ENCODE results near the gene SRGAP1.

The SRGAP1 gene

GRCh38 chr12:63911341-63911740, 66.8 kb downstream of the SRGAP1 start:
- DNase-seq: no peak

DNA sequence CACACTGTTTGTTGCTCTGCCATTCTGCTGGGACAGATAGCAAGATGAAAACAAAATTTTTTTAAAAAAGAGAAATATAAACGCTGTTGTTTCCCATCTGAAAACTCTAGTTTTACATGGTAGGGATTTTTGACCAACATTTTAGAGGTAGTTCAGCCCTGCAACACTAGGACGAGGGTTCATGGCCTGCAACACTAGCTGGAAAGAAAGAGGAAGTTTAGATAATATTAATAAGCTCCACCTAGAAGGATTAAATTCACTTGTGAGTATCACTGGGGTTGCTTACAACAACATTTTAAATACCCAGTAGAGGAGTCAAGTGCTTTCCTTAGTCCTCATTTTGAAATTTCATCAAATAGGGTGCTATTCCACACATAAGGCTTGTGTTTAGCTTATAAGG, 68.2 kb downstream of the SRGAP1 start:
- no peak for DNase-seq

GRCh38 chr12:63913929-63914328, 69.4 kb downstream of the SRGAP1 start:
- no peak for DNase-seq

DNA sequence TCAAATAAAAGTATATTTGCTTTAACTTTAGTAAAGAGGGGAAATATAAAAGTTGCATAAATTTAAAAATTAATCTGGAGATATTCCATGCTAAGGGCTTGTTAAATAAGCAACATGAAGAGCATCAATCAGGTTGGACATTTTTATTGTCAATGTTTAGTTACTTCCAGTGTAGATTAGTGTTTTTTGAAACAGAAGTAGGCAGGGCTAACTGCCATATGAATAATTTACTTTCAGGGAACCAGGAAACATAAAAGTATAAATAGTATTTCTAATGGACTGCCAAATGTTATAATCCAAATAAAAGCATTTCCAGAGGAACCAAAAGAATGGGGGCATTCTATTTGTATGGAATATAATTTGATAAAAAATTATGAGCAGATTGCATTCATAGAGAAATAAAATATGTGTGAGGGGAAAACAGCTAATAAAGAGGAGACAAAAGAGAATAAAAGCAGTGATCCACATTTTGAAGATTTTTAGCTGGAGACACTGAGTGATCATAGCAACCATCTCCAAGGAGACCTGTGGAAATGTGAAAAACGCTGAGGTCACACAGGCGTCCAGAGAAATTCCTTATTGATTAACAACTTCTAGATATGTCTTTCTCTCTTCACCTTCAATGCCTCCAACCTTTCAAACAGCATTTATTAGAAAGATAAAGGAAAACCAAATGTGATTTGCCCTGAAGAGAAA, 70.8 kb downstream of the SRGAP1 start:
- no peak for DNase-seq

- no peak for DNase-seq
Observed at GRCh38 chr12:63916561-63917476, 72.3 kb downstream of the SRGAP1 start.

GRCh38 chr12:63917477-63917862, 73.0 kb downstream of the SRGAP1 start:
- DNase-seq: no peak

- no peak for DNase-seq
Observed at GRCh38 chr12:63917864-63918799, 73.6 kb downstream of the SRGAP1 start.

DNA sequence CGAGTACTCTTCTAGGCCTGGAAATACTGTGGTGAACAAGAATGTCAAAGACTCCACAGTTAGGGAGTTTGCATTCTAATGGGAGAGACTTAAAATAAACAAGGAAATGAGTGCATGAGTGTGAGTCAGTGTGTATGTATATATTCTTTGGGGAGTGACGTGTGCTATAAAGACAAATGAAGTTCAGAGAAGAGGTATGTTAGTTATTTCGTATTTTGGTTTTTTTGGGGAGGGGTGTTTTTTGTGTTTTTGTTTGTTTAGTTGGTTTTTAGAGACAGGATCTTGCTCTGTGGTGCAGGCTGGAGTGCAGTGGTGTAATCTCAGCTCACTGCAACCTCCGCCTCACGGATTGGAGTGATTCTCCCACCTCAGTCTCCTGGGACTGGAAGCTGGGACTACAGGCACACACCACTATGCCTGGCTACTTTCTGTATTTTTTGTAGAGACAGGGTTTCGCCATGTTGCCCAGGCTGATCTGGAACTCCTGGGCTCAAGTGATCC, 74.3 kb downstream of the SRGAP1 start:
- DNase-seq: no peak

- no peak for DNase-seq
Observed at GRCh38 chr12:63919756-63920155, 75.3 kb downstream of the SRGAP1 start.

DNA sequence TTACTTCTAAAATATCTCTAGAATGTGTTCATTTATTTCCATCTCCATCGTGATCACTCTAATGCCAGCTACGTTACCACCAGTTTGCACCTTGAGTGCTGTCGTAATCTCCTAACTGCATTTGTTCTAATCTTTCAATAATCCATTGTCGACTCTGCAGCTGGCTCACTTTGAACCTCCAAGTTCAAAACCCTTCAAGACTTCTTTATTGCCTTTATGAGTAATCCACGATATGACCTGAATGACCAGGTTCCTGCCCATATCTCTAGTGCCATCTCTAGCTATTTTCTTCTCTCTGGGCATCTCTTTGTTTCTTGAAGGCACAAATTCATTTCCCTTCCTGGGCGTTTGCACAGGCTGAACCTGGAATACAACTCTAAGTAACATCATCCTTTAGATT, 76.7 kb downstream of the SRGAP1 start:
- DNase-seq: no peak

DNA sequence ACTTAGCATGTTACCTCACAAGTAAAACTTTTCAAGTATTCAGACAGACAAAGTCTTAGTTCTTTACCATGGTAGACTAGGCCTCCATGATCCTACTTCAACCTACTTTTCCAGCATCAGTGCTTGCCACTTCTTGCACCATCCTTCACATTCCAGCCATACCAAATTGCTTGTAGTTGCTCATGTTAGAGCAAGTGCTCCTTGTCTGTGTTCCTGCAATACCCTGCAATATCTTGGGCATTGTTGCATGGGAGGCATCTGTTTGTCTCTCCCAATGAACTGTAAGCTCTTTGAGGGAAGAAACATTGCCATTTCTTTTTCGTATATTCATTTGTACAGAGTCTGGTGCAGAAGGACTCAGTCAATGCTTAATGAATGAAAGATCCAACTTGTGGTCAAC, 78.0 kb downstream of the SRGAP1 start:
- DNase-seq: no peak

DNA sequence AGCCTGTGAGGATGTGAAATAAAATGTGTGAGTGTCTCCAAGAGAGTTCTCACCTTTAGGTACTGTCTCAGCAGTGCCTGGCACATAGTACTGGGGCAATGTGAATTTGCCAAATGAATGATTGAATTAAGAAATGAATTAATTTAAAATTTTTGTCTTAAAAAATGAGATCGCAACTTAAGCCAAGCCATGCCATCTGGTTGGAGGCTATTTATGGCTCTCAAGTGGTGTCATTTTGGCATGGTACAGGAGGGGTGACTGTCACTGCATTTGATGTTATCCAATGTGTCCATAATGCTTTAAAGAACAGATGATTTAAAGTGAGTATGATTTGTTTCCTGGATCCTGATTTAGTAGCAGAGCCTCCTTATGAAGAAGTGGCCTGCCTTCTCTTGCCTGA, 80.3 kb downstream of the SRGAP1 start:
- DNase-seq: no peak

DNA sequence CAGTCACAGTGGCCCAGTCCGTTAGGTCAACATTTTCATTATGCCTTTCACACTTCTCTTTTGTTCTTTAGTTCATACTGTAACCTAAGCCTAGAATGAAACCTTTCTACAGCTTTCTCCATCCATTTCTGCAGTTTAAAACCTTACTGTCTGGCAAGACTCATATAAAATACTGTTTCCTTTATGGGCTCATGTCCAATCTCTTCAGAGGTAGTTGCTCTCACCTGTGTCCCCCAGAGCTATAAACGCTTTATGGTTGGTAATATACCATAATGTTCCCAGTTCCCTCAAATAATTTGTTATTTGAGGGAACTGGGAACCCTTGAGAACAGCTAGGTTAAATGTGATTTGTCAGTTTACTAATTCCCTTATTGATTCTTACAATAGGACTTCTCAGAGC, 83.0 kb downstream of the SRGAP1 start:
- DNase-seq: no peak

GRCh38 chr12:63928305-63928704, 83.8 kb downstream of the SRGAP1 start:
- DNase-seq: no peak

DNA sequence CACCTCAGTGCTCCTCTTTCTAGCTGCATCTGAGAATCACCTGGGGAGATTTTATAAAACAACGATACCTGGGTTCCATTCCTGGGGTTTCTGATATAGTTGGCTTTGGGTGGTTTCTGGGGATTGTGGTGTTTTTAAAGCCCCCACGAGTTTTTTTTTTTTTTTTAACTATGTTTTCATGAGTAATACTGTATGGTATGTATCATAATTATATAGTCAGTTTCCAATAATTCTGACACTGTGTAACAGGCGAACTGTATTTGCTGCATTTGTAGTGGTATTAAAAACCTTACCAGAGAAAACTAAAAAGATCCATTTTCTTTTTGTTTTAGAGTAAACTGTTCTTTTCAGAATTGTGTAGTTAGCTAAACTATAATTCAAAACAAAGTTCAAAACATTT, 84.9 kb downstream of the SRGAP1 start:
- DNase-seq: no peak

GRCh38 chr12:63930971-63931370, 86.5 kb downstream of the SRGAP1 start:
- no peak for DNase-seq

- DNase-seq: no peak
Observed at GRCh38 chr12:63931703-63932102, 87.2 kb downstream of the SRGAP1 start.

DNA sequence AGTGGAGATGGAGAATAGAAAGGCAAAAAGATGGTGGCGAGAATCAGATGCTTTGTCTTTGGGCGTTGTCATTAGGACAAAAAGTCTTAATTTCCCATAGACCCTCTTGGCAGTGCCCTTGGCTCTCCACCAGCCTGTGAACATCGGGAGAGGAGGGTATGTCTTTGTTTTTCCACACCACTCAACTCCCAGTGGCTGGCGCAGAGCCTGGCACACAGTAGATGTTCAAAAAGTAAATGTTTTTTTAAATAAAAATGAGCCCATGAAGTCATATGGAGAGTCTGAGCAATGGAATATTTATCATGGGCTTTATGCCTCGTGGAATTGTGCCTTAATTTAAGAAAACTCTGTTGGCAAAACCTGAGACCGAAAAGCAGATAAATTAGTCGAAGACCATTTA, 90.4 kb downstream of the SRGAP1 start:
- DNase-seq: no peak

DNA sequence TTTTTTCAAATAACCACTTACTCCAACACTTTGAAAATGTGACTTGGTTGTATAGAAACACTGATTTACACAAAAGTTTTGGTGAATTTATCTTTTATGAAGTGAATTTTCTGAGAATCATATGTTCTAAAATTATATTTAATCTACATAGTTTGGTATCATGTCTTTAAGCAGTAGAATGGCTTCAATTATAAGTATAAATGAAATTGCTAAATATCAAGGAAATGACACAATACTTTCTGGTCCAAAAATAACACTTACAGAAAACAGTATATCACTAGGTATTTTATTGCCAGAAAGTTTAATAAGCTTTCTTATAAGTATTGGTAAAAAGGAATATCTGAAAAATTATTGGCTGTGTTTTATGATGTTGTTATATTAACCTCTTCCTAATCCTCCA, 90.9 kb downstream of the SRGAP1 start:
- DNase-seq: no peak

- DNase-seq: no peak
Observed at GRCh38 chr12:63937378-63938316, 93.1 kb downstream of the SRGAP1 start.

DNA sequence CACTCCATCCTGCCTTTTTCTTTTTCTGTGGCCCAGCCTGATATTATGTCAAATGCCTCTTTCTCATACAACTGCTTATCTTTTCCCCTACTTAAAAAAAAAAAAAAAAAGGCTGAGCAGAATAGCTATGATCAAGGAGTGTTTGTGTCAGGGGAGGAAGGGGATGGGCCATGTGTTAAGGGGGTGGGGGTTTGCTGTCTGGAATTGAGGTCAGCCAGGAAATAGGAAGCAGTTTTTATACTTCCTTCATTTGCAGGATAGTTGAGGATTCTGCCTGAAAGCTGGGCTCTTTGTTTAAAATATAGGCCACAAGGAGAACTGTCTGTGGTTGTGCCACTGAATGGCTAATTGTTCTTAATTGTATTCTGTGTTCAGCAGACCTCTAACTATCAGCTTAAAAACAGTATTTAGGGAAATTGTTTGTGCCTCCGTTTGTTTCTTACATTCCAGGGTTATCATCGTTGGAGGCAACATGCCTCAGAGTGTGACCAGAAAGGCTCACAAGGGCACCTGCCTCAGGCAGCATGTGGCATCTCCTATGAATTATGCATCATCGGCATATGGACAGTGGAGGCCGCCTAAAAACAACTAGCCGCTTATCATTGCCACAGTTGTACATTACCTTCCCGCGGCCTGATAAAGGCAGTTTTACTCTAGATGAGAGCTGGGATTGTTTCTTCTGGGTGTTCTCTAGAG, 96.0 kb downstream of the SRGAP1 start:
- DNase-seq: no peak

All from RPMI8226 (cell line).